ENCODE measurements around the gene COL4A2.
"Not testable (repeated sequence)": the region's sequence is repeated elsewhere in the genome, so short reads cannot be mapped to it uniquely, and the experiment has no call there.

The COL4A2 gene

DNA sequence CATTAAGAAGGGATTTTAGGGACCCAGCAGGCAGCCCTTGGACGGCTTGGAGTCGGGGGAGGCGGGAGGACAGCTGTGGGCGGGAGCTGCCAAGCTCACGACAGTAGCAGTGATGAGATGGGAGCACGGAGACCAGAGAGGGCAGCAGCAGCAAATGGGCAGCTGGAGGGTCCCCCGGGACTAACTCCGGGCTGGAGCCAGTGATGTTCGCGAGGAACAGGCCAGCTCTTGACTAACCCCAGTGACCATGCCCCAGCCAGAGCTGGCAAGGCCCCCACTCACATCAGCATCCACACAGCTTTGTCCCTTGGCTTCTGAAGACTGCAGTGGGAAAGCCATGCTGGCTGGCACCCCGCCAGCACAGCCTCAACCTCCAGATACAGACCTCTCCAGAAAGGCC is 172.6 kb downstream of the COL4A2 start:
- FAIRE-seq: no peak

DNA sequence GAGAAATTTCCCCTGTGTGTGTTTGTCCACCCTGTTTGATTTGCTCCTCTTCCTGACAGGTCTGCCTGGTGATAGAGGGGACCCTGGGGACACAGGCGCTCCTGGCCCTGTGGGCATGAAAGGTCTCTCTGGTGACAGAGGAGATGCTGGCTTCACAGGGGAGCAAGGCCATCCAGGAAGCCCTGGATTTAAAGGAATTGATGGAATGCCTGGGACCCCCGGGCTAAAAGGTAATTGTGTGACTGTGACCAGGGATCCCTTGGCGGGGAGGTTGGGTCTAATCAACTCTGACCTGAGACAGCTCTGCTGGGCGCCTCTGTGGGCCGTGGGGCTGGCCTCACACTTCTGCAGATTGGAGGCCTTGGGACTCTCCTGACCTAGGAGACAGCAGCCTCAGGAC is 173.1 kb downstream of the COL4A2 start:
- FAIRE-seq: no peak

GRCh38 chr13:110483386-110483968 is 176.4 kb downstream of the COL4A2 start:
- no peak for FAIRE-seq

- no peak for FAIRE-seq
Observed at GRCh38 chr13:110484290-110485048, 177.4 kb downstream of the COL4A2 start.

DNA sequence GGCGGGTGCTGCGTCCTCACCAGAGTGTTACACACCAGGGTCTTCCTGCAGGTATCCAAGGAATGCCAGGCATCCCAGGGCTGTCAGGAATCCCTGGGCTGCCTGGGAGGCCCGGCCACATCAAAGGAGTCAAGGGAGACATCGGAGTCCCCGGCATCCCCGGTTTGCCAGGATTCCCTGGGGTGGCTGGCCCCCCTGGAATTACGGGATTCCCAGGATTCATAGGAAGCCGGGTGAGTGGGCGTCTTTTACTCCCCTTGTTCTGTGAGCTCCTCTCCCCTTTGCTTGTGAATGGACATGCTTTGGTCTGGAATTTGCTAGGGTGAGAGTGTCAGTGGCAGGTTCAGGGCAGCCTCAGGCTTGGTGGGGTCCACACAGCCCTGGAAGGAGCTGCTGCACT is 178.5 kb downstream of the COL4A2 start:
- FAIRE-seq: no peak

GRCh38 chr13:110486061-110486715 is 179.1 kb downstream of the COL4A2 start:
- FAIRE-seq: no peak

DNA sequence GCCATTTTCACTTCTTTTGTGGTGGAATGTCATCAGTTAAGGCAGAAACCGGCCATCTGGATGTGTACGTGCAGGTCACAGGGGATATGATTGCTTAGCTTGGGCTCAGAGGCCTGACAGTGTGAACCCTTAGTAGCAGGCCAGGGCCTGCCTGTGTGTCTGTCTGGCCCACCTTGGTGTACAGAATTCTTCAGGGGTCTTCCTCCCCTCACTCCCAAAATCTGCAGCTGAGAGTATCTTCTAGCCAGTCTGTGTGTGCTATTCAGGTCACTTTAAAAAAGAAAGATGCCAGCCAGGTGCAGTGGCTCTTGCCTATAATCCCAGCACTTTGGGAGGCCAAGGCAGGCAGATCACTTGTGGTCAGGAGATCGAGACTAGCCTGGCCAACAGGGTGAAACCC is 179.8 kb downstream of the COL4A2 start:
- FAIRE-seq: not testable (repeated sequence)

DNA sequence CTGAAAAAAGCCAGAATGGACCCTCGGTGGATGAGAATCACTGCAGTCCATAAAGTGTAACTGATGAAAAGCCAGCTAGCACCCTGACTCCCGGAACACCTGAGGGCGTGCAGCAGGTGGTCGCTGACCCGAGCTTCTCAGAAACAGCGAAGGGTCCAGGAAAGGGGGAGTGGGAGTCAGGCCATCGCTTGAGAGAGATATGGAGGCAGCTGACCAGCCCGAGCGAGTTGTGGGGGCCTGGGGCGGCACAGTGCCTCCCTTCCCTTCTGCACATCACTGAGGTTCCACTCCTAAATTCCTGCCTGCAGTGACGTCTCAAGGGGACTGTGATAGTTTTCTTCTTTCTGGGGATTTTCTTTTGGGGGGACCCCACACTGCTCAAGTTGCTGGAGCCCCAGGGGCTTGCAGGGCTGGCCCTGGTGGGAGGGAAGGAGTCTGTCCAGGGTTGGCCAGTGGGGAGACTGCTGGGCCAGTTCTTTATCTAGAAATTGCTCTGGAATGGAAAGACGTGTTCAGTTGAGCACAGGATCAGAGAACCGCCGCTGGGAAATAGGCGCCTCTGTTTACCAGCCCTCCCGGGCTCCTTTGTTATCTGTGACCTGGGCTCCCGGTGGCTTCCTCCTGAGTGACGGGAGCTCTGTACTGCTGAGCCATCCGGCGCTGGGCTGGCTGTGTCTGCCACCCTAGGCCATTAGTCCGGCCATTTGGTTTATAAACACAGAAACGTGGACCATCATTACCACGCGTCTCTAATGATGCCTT is 183.1 kb downstream of the COL4A2 start:
- no peak for FAIRE-seq

- no peak for FAIRE-seq
Observed at GRCh38 chr13:110491869-110492678, 185.0 kb downstream of the COL4A2 start.

- FAIRE-seq: no peak
Observed at GRCh38 chr13:110492679-110493593, 185.9 kb downstream of the COL4A2 start.

DNA sequence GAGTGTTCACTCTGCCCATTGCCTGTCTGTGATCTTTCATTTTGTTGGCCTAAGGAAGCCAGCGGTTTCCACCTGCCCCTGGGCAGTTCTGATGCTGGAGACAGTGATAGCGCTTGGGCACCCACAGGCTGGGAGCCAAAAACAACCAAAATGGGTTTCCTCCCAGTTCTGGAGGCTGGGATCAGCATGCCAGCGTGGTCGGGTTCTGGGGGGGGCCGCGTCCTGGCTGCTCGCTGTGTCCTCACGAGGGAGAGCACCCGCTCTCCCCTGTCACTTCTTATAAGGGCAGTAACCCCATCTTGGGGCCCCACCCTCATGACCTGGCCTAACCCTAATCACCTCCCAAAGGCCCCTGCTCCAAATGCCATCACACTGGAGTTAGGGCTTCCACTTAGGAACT is 186.5 kb downstream of the COL4A2 start:
- FAIRE-seq: no peak

DNA sequence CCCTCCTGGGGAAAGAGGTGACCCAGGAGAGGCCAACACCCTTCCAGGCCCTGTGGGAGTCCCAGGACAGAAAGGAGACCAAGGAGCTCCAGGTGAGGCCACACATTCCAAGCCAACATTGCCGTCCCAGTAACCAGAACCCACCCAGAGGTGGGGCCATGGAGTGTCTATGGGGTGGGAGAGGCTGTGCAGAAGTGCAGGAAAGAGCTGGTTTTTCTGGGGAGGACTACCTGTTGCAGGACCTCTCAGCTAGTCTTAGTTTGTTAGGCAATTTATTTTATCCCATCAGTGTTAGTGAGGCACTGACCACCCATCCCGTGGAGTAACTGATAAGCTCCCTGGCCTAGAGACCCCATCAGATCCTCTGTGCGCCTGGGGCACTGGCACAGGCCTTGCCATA is 188.3 kb downstream of the COL4A2 start:
- no peak for FAIRE-seq

- no peak for FAIRE-seq
Observed at GRCh38 chr13:110495881-110496280, 188.8 kb downstream of the COL4A2 start.

DNA sequence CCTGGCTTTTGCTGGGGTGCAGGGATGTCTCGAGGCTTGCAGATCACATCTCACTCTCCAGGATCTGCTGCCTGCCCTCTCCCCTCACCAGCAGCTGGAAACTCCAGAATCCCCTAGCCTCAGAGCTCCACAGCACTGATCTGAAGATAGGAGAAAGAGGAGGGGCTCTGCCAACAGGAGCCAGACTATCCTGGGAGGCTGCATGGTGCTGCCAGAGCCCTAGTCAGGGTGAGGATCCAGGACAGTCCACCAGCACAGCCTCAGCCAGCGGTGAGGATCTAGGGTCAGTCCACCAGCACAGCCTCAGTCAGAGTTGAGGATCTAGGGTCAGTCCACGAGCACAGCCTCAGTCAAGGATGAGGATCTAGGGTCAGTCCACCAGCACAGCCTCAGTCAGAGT is 189.2 kb downstream of the COL4A2 start:
- FAIRE-seq: no peak

GRCh38 chr13:110497003-110497402 is 189.9 kb downstream of the COL4A2 start:
- FAIRE-seq: no peak

DNA sequence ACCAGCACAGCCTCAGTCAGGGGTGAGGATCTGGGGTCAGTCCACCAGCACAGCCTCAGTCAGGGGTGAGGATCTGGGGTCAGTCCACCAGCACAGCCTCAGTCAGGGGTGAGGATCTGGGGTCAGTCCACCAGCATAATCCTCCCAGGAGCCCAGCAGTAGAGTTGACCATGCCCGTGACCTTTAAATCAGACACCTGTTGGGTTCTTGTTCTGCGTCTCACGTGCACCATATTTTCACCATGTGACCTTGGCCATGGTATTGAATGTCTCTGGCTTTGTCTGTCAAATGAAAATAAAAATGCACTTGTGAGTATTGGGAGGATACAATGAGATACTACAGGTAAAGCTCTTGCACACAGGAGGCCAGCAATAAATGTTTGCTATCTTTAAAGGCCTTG is 190.8 kb downstream of the COL4A2 start:
- not testable (repeated sequence) for FAIRE-seq

GRCh38 chr13:110498327-110498726 is 191.2 kb downstream of the COL4A2 start:
- FAIRE-seq: no peak

GRCh38 chr13:110498765-110499164 is 191.7 kb downstream of the COL4A2 start:
- FAIRE-seq: no peak

GRCh38 chr13:110499621-110500281 is 192.7 kb downstream of the COL4A2 start:
- FAIRE-seq: peak; percentile 83

DNA sequence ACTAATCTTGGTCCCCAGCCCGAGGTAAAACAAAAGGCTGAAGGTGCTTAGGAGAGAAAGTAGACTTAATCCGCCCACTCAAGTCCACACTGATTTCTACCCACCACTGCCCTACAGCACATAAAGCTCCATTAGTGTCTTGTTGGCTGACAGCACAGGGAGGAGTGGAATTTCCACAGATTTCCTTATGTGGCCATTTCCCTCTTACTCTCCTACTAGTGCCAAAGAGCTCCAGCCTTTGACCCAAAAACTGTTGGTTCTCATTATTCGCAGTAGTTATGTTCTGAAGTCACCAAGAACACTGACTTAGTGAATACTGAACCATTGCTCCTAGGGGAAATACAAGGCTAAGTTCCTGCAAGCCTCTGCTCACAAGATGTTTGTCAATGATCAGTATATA is 193.3 kb downstream of the COL4A2 start:
- no peak for FAIRE-seq

DNA sequence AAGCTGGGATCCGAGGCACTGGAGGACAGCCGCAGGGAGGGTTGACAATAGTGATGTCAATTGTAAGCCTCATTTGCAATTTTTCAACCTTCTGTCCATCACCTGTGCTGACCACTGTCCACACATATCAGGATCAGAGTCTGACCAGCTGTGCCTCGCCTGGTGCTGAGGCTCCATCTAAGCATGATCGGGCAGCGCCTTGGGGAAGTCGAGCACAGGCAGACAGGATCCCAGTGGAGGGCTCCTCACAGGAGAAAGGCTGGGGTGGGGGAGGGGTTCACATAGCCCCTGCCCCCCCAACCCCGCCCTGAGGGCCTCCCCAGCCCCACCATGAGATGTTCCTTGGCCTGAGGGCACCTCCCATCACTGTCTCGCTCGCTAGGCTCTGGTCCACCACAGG is 194.1 kb downstream of the COL4A2 start:
- FAIRE-seq: no peak

Data from islet of Langerhans (tissue), 1 donor.